Neural cell (in vitro differentiated cells): Measurements from ENCODE around the gene ZNF565.

Experiments
- CTCF ChIP-seq: fragments of 450-650 bp; IDR thresholded peaks from 2 replicates; pipeline ENCODE4 v1.5.1; 2014; ENCODE audit warnings: antibody characterized with exemption, mild to moderate bottlenecking, moderate library complexity; ENCODE audit not compliant: poor library complexity, severe bottlenecking
- EP300 ChIP-seq: fragments of 450-650 bp; conservative IDR thresholded peaks from 2 replicates; pipeline ENCODE4 v1.6.1; 2014; ENCODE audit warnings: antibody characterized with exemption, mild to moderate bottlenecking, moderate library complexity; ENCODE audit not compliant: poor library complexity, severe bottlenecking
- EZH2 ChIP-seq: fragments of 200-600, 300-800 bp; shearing (Covaris generic), sonication (generic); IDR thresholded peaks from 2 replicates; pipeline ENCODE4 v1.6.1; 2014; ENCODE audit warnings: antibody characterized with exemption, low read length, borderline replicate concordance, mild to moderate bottlenecking; ENCODE audit not compliant: insufficient read depth, poor library complexity, severe bottlenecking
- MXI1 ChIP-seq: fragments of 450-650 bp; conservative IDR thresholded peaks from 2 replicates; pipeline ENCODE4 v1.6.1; 2014; ENCODE audit warnings: antibody characterized with exemption, mild to moderate bottlenecking; ENCODE audit not compliant: poor library complexity, severe bottlenecking
- POLR2AphosphoS5 ChIP-seq: IDR thresholded peaks from 2 replicates; pipeline ENCODE4 v1.6.1; 2012
- RAD21 ChIP-seq: fragments of 450-650 bp; conservative IDR thresholded peaks from 2 replicates; pipeline ENCODE4 v1.6.1; 2014; ENCODE audit warnings: antibody characterized with exemption, mild to moderate bottlenecking, moderate library complexity
- TAF1 ChIP-seq: IDR thresholded peaks from 2 replicates; pipeline ENCODE4 v1.6.1; 2012; ENCODE audit warnings: low read depth
- TF ChIP-seq, protein P1 (sequence below): IDR thresholded peaks from 2 replicates; pipeline ENCODE4 v1.6.1; 2012; ENCODE audit warnings: borderline replicate concordance

DNA sequence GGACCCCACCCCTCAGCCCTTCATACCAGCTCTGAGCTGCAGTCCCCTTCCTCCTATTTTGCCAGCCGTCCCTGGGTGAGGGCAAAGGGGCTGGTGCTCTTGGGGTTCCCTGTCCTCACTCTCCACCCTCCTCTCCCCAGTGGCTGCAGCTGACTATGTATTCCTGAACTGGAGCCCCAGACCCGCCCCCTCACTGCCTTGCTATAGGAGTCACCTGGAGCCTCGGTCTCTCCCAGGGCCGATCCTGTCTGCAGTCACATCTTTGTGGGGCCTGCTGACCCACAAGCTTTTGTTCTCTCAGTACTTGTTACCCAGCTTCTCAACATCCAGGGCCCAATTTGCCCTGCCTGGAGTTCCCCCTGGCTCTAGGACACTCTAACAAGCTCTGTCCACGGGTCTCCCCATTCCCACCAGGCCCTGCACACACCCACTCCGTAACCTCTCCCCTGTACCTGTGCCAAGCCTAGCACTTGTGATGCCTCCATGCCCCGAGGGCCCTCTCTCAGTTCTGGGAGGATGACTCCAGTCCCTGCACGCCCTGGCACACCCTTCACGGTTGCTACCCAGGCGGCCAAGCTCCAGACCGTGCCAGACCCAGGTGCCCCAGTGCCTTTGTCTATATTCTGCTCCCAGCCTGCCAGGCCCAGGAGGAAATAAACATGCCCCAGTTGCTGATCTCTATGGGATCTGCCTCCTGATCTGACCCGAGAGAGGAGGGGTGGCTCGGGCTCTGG is 64.6 kb downstream of the ZNF565 start:
- TF ChIP-seq POLR2AphosphoS5 (no peak), CTCF (no peak), EZH2 (no peak), RAD21 (no peak), MXI1 (no peak), EP300 (no peak), TAF1 (no peak)
- TF ChIP-seq, protein P1, sequence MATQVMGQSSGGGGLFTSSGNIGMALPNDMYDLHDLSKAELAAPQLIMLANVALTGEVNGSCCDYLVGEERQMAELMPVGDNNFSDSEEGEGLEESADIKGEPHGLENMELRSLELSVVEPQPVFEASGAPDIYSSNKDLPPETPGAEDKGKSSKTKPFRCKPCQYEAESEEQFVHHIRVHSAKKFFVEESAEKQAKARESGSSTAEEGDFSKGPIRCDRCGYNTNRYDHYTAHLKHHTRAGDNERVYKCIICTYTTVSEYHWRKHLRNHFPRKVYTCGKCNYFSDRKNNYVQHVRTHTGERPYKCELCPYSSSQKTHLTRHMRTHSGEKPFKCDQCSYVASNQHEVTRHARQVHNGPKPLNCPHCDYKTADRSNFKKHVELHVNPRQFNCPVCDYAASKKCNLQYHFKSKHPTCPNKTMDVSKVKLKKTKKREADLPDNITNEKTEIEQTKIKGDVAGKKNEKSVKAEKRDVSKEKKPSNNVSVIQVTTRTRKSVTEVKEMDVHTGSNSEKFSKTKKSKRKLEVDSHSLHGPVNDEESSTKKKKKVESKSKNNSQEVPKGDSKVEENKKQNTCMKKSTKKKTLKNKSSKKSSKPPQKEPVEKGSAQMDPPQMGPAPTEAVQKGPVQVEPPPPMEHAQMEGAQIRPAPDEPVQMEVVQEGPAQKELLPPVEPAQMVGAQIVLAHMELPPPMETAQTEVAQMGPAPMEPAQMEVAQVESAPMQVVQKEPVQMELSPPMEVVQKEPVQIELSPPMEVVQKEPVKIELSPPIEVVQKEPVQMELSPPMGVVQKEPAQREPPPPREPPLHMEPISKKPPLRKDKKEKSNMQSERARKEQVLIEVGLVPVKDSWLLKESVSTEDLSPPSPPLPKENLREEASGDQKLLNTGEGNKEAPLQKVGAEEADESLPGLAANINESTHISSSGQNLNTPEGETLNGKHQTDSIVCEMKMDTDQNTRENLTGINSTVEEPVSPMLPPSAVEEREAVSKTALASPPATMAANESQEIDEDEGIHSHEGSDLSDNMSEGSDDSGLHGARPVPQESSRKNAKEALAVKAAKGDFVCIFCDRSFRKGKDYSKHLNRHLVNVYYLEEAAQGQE = no peak
